ENCODE measurements around the gene IDI1. TPM values are rescaled to one million over a fixed set of nuclear protein-coding genes. Genes with fewer than 3 reads are reported as not detected.
A peak's percentile ranks its signal among the peaks of the same experiment; 100 is the strongest.
"Not testable (repeated sequence)": the region's sequence is repeated elsewhere in the genome, so short reads cannot be mapped to it uniquely, and the experiment has no call there.

IDI1 gene
- total RNA-seq, 4 donors from 2014 or later: 10.8 to 64.2 (median 17.9) TPM

GRCh38 chr10:1044146-1044545 lies 4.8 kb downstream of the IDI1 start:
- no peak for DNase-seq
- Histone ChIP-seq H3K4me3 (no peak overlapping the region), H3K9me3 (no peaks in the 10 kb centered on the region), H3K27ac (peak overlapping the region; percentile 41 to 67), H3K36me3 (no peaks in the 10 kb centered on the region), H3K27me3 (no peaks in the 10 kb centered on the region), H3K4me1 (peaks cover 0 to 5% of the 10 kb centered on the region in 2 donors)
- intact Hi-C loops (cut with DNase I; ENCODE audit: low total_unique reads): no loop called here
- TF ChIP-seq POLR2A (IDR thresholded peaks at IDR 0.05): no peak
- TF ChIP-seq CTCF (IDR thresholded peaks at IDR 0.05): no peak

- intact Hi-C loops (cut with DNase I; ENCODE audit: low total_unique reads): no loop called here
- H3K27ac ChIP-seq: peak overlapping the region; percentile 41 to 67
- peaks cover 0 to 5% of the 10 kb centered on the region in 2 donors for H3K4me1 ChIP-seq
- TF ChIP-seq POLR2A (IDR thresholded peaks at IDR 0.05) (peak in 1 of 2 donors; percentile 45), CTCF (IDR thresholded peaks at IDR 0.05) (no peak)
- no peaks in the 10 kb centered on the region for H3K36me3 ChIP-seq
- H3K4me3 ChIP-seq: no peak overlapping the region
- no peaks in the 10 kb centered on the region for H3K9me3 ChIP-seq
- no peaks in the 10 kb centered on the region for H3K27me3 ChIP-seq
- DNase-seq: peak in 1 of 2 donors; percentile 36
These were observed 5.4 kb downstream of the IDI1 start for GRCh38 chr10:1043532-1043995.

- intact Hi-C loops (cut with DNase I; ENCODE audit: low total_unique reads): no loop called here
- H3K9me3 ChIP-seq: no peaks in the 10 kb centered on the region
- H3K27me3 ChIP-seq: no peaks in the 10 kb centered on the region
- no peak overlapping the region for H3K4me3 ChIP-seq
- DNase-seq: no peak
- no peak overlapping the region for H3K27ac ChIP-seq
- no peaks in the 10 kb centered on the region for H3K36me3 ChIP-seq
- TF ChIP-seq POLR2A (IDR thresholded peaks at IDR 0.05) (no peak), CTCF (IDR thresholded peaks at IDR 0.05) (no peak)
- no peaks in the 10 kb centered on the region for H3K4me1 ChIP-seq
These were observed 7.4 kb downstream of the IDI1 start for GRCh38 chr10:1041514-1041913.

- no peak for DNase-seq
- Histone ChIP-seq H3K27me3 (no peaks in the 10 kb centered on the region), H3K4me3 (no peak overlapping the region), H3K36me3 (no peaks in the 10 kb centered on the region), H3K27ac (no peak overlapping the region), H3K9me3 (no peaks in the 10 kb centered on the region), H3K4me1 (no peaks in the 10 kb centered on the region)
- TF ChIP-seq POLR2A (IDR thresholded peaks at IDR 0.05): no peak
- no peak for TF ChIP-seq CTCF (IDR thresholded peaks at IDR 0.05)
- intact Hi-C loops (cut with DNase I; ENCODE audit: low total_unique reads): no loop called here
These were observed 8.8 kb downstream of the IDI1 start for GRCh38 chr10:1040133-1040532.

GRCh38 chr10:1038769-1039168 lies 10.2 kb downstream of the IDI1 start:
- H3K36me3 ChIP-seq; H3K27me3 ChIP-seq; H3K9me3 ChIP-seq; DNase-seq; intact Hi-C loops (cut with DNase I; ENCODE audit: low total_unique reads); H3K4me1 ChIP-seq; H3K4me3 ChIP-seq; H3K27ac ChIP-seq: not testable (repeated sequence)

GRCh38 chr10:1037098-1037497 lies 11.8 kb downstream of the IDI1 start:
- Histone ChIP-seq H3K27me3 (no peaks in the 10 kb centered on the region), H3K4me3 (no peak overlapping the region), H3K9me3 (no peaks in the 10 kb centered on the region), H3K27ac (no peak overlapping the region), H3K4me1 (no peaks in the 10 kb centered on the region), H3K36me3 (no peaks in the 10 kb centered on the region)
- TF ChIP-seq POLR2A (IDR thresholded peaks at IDR 0.05) (no peak), CTCF (IDR thresholded peaks at IDR 0.05) (no peak)
- no peak for DNase-seq
- intact Hi-C loops (cut with DNase I; ENCODE audit: low total_unique reads): no loop called here

All from uterus (tissue), 4 donors.